GM23248 (cell line): ENCODE measurements around the gene TRIM41. TPM values are rescaled to one million over a fixed set of nuclear protein-coding genes. Genes with fewer than 3 reads are reported as not detected.

ENCODE experiments used
- DNase-seq: peaks from one replicate; pipeline ENCODE4 v3.0.0-alpha.2; 2015
- H2AFZ ChIP-seq: fragments of 200-600 bp; sonication (generic); 2 replicates; pipeline ENCODE4 v1.6.1; 2016; ENCODE audit warnings: antibody characterized with exemption
- H3F3A ChIP-seq: fragments of 200-600 bp; sonication (generic); 2 replicates; pipeline ENCODE4 v1.6.1; 2016; ENCODE audit warnings: mild to moderate bottlenecking, antibody characterized with exemption, mixed run types; ENCODE audit not compliant: insufficient read depth
- H3K27ac ChIP-seq: fragments of 200-600 bp; sonication (generic); 2 replicates; pipeline ENCODE4 v1.5.1; 2016; ENCODE audit warnings: mild to moderate bottlenecking
- H3K27me3 ChIP-seq: fragments of 200-600 bp; sonication (generic); replicated peaks from 2 replicates; pipeline ENCODE4 v1.6.1; 2016; ENCODE audit warnings: mild to moderate bottlenecking; ENCODE audit not compliant: insufficient read depth
- H3K36me3 ChIP-seq: fragments of 200-600 bp; sonication (generic); 2 replicates; pipeline ENCODE4 v1.6.1; 2016; ENCODE audit warnings: low read depth, mild to moderate bottlenecking
- H3K4me1 ChIP-seq: fragments of 200-600 bp; sonication (generic); 2 replicates; pipeline ENCODE4 v1.6.1; 2016; ENCODE audit warnings: mild to moderate bottlenecking; ENCODE audit not compliant: insufficient read depth
- H3K4me2 ChIP-seq: fragments of 200-600 bp; sonication (generic); one replicate; pipeline ENCODE4 v1.6.1; 2016; ENCODE audit warnings: mild to moderate bottlenecking; ENCODE audit not compliant: unreplicated experiment
- H3K4me3 ChIP-seq: fragments of 200-600 bp; sonication (generic); 2 replicates; pipeline ENCODE4 v1.5.1; 2016; ENCODE audit warnings: mild to moderate bottlenecking
- H3K79me2 ChIP-seq: fragments of 200-600 bp; sonication (generic); 2 replicates; pipeline ENCODE4 v1.6.1; 2016; ENCODE audit warnings: mild to moderate bottlenecking; ENCODE audit not compliant: insufficient read depth
- H3K9ac ChIP-seq: fragments of 200-600 bp; sonication (generic); 2 replicates; pipeline ENCODE4 v1.6.1; 2016; ENCODE audit warnings: mild to moderate bottlenecking
- H3K9me2 ChIP-seq: fragments of 200-600 bp; sonication (generic); 2 replicates; pipeline ENCODE4 v1.6.1; 2016; ENCODE audit warnings: mixed run types, mild to moderate bottlenecking, moderate library complexity; ENCODE audit not compliant: insufficient read depth
- H3K9me3 ChIP-seq: fragments of 200-600 bp; sonication (generic); one replicate; pipeline ENCODE4 v1.6.1; 2017; ENCODE audit warnings: low read depth
- H4K20me1 ChIP-seq: fragments of 200-600 bp; sonication (generic); 2 replicates; pipeline ENCODE4 v1.6.0; 2016; ENCODE audit not compliant: insufficient read depth
- EZH2 ChIP-seq: fragments of 200-600 bp; sonication (generic); IDR thresholded peaks from 2 replicates; pipeline ENCODE4 v1.6.1; 2018; ENCODE audit warnings: antibody characterized with exemption, mild to moderate bottlenecking; ENCODE audit not compliant: insufficient read depth, poor library complexity, severe bottlenecking
- EZH2phosphoT487 ChIP-seq: fragments of 200-600 bp; sonication (generic); IDR thresholded peaks from 2 replicates; pipeline ENCODE4 v1.6.1; 2018; ENCODE audit warnings: antibody characterized with exemption, moderate library complexity, mild to moderate bottlenecking, low read depth; ENCODE audit not compliant: insufficient read depth
- WGBS, 2 experiments: methylation state at CpG; one replicate each; pipeline ENCODE4 v1.1.6; 2015 to 2017; ENCODE audit warnings: low lambda C conversion rate in 2 of 2, low coverage in 1 of 2; ENCODE audit errors: missing lambda C conversion rate in 2 of 2; 5-methylcytosine and 5-hydroxymethylcytosine counted together
- in situ Hi-C: fragments of 300-500 bp; cut with MboI; formaldehyde crosslinking; loops from 2 replicates; pipeline ENCODE4 v1.15.0; 2020
- polyA plus RNA-seq: library from polyadenylated mRNA; unstranded; fragments of >200 nt; fragmentation: Nextera tagmentation; extraction: Ambion mirVana; gene quantifications from 2 replicates; pipeline ENCODE4 v1.2.1, GENCODE V29; 2016
- total RNA-seq: library from RNA; depleted of rRNA; stranded (reverse); fragments of >200 nt; shearing (Covaris generic); gene quantifications from 2 replicates; pipeline ENCODE4 v1.2.3, GENCODE V29; 2014

Gene TRIM41
- total and polyA plus RNA-seq, 2 experiments from 2014 or later: 3.8 to 18.6 TPM

GRCh38 chr5:181181650-181182565, 41.2 kb upstream of the TRIM41 start:
- Histone ChIP-seq H3K4me2 (no peak overlapping the region), H3K36me3 (no peaks in the 10 kb centered on the region), H3K9me2 (no peaks in the 10 kb centered on the region), H3K9me3 (no peaks in the 10 kb centered on the region), H3K79me2 (no peaks in the 10 kb centered on the region), H4K20me1 (no peaks in the 10 kb centered on the region), H3K27ac (no peak overlapping the region), H3K27me3 (no peaks in the 10 kb centered on the region), H3F3A (peaks cover 14% of the 10 kb centered on the region), H3K9ac (no peak overlapping the region), H3K4me1 (no peaks in the 10 kb centered on the region), H3K4me3 (no peak overlapping the region), H2AFZ (no peak overlapping the region)
- 53 to 54% methylated on average over 24 to 25 of the region's 25 CpGs for WGBS, 2 experiments
- peak; percentile 85 for DNase-seq
- TF ChIP-seq EZH2 (no peak), EZH2phosphoT487 (no peak)
- in situ Hi-C loops: no loop called here

DNA sequence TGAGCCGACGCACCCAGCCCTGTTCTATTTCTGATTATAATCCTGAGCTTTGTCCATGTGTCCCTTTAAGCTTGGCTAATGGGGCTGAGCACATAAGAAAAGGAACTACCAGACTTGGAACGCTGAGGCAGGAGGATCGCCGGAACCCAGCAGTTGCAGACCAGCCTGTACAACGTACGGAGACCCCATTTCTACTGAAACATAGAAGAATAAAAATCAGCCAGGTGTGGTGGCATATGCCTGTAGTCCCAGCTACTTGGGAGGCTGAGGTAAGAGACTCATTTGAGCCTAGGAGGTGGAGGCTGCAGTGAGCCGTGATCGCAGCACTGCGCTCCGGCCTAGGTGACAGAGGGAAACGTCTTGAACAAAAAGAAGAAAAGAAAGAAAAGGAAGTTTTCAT, 40.4 kb upstream of the TRIM41 start:
- DNase-seq: no peak
- Histone ChIP-seq H4K20me1 (no peaks in the 10 kb centered on the region), H3K27me3 (no peaks in the 10 kb centered on the region), H3K9ac (no peak overlapping the region), H3K9me2 (no peaks in the 10 kb centered on the region), H3K79me2 (no peaks in the 10 kb centered on the region), H3K36me3 (no peaks in the 10 kb centered on the region), H3K9me3 (no peaks in the 10 kb centered on the region), H3F3A (peaks cover 14% of the 10 kb centered on the region), H3K27ac (no peak overlapping the region), H3K4me2 (no peak overlapping the region), H3K4me3 (no peak overlapping the region), H3K4me1 (no peaks in the 10 kb centered on the region), H2AFZ (no peak overlapping the region)
- WGBS, 2 experiments: 59 to 68% methylated on average over 12 of the region's 12 CpGs
- in situ Hi-C loops: no loop called here
- TF ChIP-seq EZH2: no peak
- no peak for TF ChIP-seq EZH2phosphoT487

- DNase-seq: no peak
- in situ Hi-C loops: no loop called here
- Histone ChIP-seq H3K9me2 (no peaks in the 10 kb centered on the region), H3K9ac (peak overlapping the region; percentile 82), H3F3A (peaks cover 14% of the 10 kb centered on the region), H3K27ac (peak overlapping the region; percentile 77), H3K27me3 (no peaks in the 10 kb centered on the region), H3K36me3 (no peaks in the 10 kb centered on the region), H3K4me3 (peak overlapping the region; percentile 70), H3K9me3 (no peaks in the 10 kb centered on the region), H2AFZ (peak overlapping the region; percentile 87), H4K20me1 (no peaks in the 10 kb centered on the region), H3K4me2 (peak overlapping the region; percentile 59), H3K4me1 (no peaks in the 10 kb centered on the region), H3K79me2 (no peaks in the 10 kb centered on the region)
- TF ChIP-seq EZH2: no peak
- no peak for TF ChIP-seq EZH2phosphoT487
- whole genome bisulfite sequencing, 2 experiments: 58 to 61% methylated on average over 16 of the region's 16 CpGs
These were observed 38.2 kb upstream of the TRIM41 start for GRCh38 chr5:181184845-181185216.

GRCh38 chr5:181185560-181185959, 37.5 kb upstream of the TRIM41 start:
- no peak overlapping the region for H3K9ac ChIP-seq
- H4K20me1 ChIP-seq: no peaks in the 10 kb centered on the region
- H3K9me2 ChIP-seq: no peaks in the 10 kb centered on the region
- H3K4me3 ChIP-seq: no peak overlapping the region
- peaks cover 14% of the 10 kb centered on the region for H3F3A ChIP-seq
- no peak overlapping the region for H3K4me2 ChIP-seq
- in situ Hi-C loops: no loop called here
- H3K4me1 ChIP-seq: no peaks in the 10 kb centered on the region
- no peaks in the 10 kb centered on the region for H3K36me3 ChIP-seq
- H3K9me3 ChIP-seq: no peaks in the 10 kb centered on the region
- H3K27me3 ChIP-seq: no peaks in the 10 kb centered on the region
- H3K79me2 ChIP-seq: no peaks in the 10 kb centered on the region
- no peak for DNase-seq
- WGBS, 2 experiments: 95 to 99% methylated on average over 13 of the region's 13 CpGs
- H3K27ac ChIP-seq: no peak overlapping the region
- H2AFZ ChIP-seq: no peak overlapping the region
- no peak for TF ChIP-seq EZH2
- TF ChIP-seq EZH2phosphoT487: no peak
